Liver (tissue), 9 donors: ENCODE measurements around the gene IMMT. TPM values are rescaled to one million over a fixed set of nuclear protein-coding genes. Genes with fewer than 3 reads are reported as not detected.

ENCODE experiments used
- DNase-seq: peaks from one replicate; pipeline ENCODE4 v3.0.0-alpha.2; 2017; ENCODE audit warnings: low spot score
- H3K27ac ChIP-seq, 2 donors: one replicate each; pipeline ENCODE4 v1.7.0; 2013; ENCODE audit warnings: inconsistent platforms in 2 of 2, low read length in 2 of 2, control low read depth in 1 of 2, low read depth in 1 of 2, mild to moderate bottlenecking in 1 of 2
- H3K27me3 ChIP-seq, 4 donors: one replicate each; pipeline versions ENCODE4 v1.6.1 to v1.7.0; 2013; ENCODE audit warnings: low read length in 3 of 4, inconsistent platforms in 1 of 4, mild to moderate bottlenecking in 1 of 4, moderate library complexity in 1 of 4; ENCODE audit not compliant: control insufficient read depth in 4 of 4, insufficient read depth in 4 of 4
- H3K36me3 ChIP-seq, 4 donors: one replicate each; pipeline versions ENCODE4 v1.6.1 to v1.7.0; 2013; ENCODE audit warnings: low read length in 3 of 4, mild to moderate bottlenecking in 3 of 4, low read depth in 1 of 4, moderate library complexity in 1 of 4; ENCODE audit not compliant: control insufficient read depth in 4 of 4, insufficient read depth in 3 of 4
- H3K4me1 ChIP-seq, 4 donors: one replicate each; pipeline versions ENCODE4 v1.6.1 to v1.7.0; 2013; ENCODE audit warnings: low read length in 3 of 4, mild to moderate bottlenecking in 3 of 4, moderate library complexity in 1 of 4; ENCODE audit not compliant: control insufficient read depth in 4 of 4, insufficient read depth in 4 of 4
- H3K4me3 ChIP-seq, 3 donors: one replicate each; pipeline versions ENCODE4 v1.6.1 to v1.7.0; 2013; ENCODE audit warnings: low read length in 3 of 3, control low read depth in 1 of 3, low read depth in 1 of 3, mild to moderate bottlenecking in 1 of 3
- H3K9ac ChIP-seq, 2 donors: one replicate each; pipeline ENCODE4 v1.7.0; 2013; ENCODE audit warnings: low read length in 2 of 2, mild to moderate bottlenecking in 2 of 2, moderate library complexity in 2 of 2, control low read depth in 1 of 2, low read depth in 1 of 2
- H3K9me3 ChIP-seq, 4 donors: one replicate each; pipeline versions ENCODE4 v1.6.1 to v1.7.0; 2013; ENCODE audit warnings: low read length in 3 of 4; ENCODE audit not compliant: control insufficient read depth in 4 of 4
- EGR1 ChIP-seq, 2 donors: IDR thresholded peaks; 2 replicates each; pipeline ENCODE4 v1.6.1; 2016 to 2018; ENCODE audit warnings: antibody characterized with exemption in 2 of 2, low read depth in 2 of 2
- FOXA1 ChIP-seq: IDR thresholded peaks from 2 replicates; pipeline ENCODE4 v1.6.1; 2016; ENCODE audit warnings: antibody characterized with exemption
- FOXA2 ChIP-seq: IDR thresholded peaks from 2 replicates; pipeline ENCODE4 v1.6.1; 2016; ENCODE audit warnings: antibody characterized with exemption
- GABPA ChIP-seq, 2 donors: IDR thresholded peaks in 1 of 2; conservative IDR thresholded peaks in 1 of 2; 2 replicates each; pipeline ENCODE4 v1.6.1; 2016; ENCODE audit warnings: antibody characterized with exemption in 2 of 2, mild to moderate bottlenecking in 1 of 2, moderate library complexity in 1 of 2
- HNF4A ChIP-seq, 2 donors: conservative IDR thresholded peaks; 2 replicates each; pipeline ENCODE4 v1.6.1; 2016; ENCODE audit warnings: antibody characterized with exemption in 2 of 2, mild to moderate bottlenecking in 2 of 2
- HNF4G ChIP-seq: IDR thresholded peaks from 2 replicates; pipeline ENCODE4 v1.6.1; 2016; ENCODE audit warnings: antibody characterized with exemption
- JUND ChIP-seq, 2 donors: IDR thresholded peaks; 2 replicates each; pipeline ENCODE4 v1.6.1; 2016; ENCODE audit warnings: antibody characterized with exemption in 2 of 2
- NR2F2 ChIP-seq: IDR thresholded peaks from 2 replicates; pipeline ENCODE4 v1.6.1; 2016; ENCODE audit warnings: antibody characterized with exemption
- RXRA ChIP-seq, 2 donors: IDR thresholded peaks; 2 replicates each; pipeline ENCODE4 v1.6.1; 2017 to 2018; ENCODE audit warnings: antibody characterized with exemption in 2 of 2, mild to moderate bottlenecking in 1 of 2
- SP1 ChIP-seq: IDR thresholded peaks from 2 replicates; pipeline ENCODE4 v1.6.1; 2018; ENCODE audit warnings: antibody characterized with exemption, mild to moderate bottlenecking
- TAF1 ChIP-seq: conservative IDR thresholded peaks from 2 replicates; pipeline ENCODE4 v1.6.1; 2016; ENCODE audit warnings: antibody characterized with exemption, mild to moderate bottlenecking
- YY1 ChIP-seq: IDR thresholded peaks from 2 replicates; pipeline ENCODE4 v1.6.1; 2016; ENCODE audit warnings: antibody characterized with exemption, mild to moderate bottlenecking
- ZBTB33 ChIP-seq: IDR thresholded peaks from 2 replicates; pipeline ENCODE4 v1.6.1; 2016; ENCODE audit warnings: antibody characterized with exemption
- WGBS: extraction: QIAGEN DNeasy Blood & Tissue Kit; methylation state at CpG from one replicate; pipeline ENCODE4 v1.1.7; 2013; 5-methylcytosine and 5-hydroxymethylcytosine counted together
- polyA plus RNA-seq, 2 donors: library from polyadenylated mRNA; stranded (reverse) in 1 of 2; unstranded in 1 of 2; fragments of 200-250 nt in 1 of 2; fragments of >200 nt in 1 of 2; fragmentation: Nextera tagmentation in 1 of 2; extraction: Ambion mirVana in 1 of 2; gene quantifications; one replicate each; pipeline versions ENCODE4 v1.2.1 to v1.2.3, GENCODE V29; 2013 to 2015
- total RNA-seq, 2 donors: library from RNA; depleted of rRNA; stranded (reverse); fragments of >200 nt; gene quantifications; one replicate each; pipeline ENCODE4 v1.2.3, GENCODE V29; 2014
- TF ChIP-seq, protein P1 (sequence below): IDR thresholded peaks from 2 replicates; pipeline ENCODE4 v1.6.1; 2016; ENCODE audit warnings: antibody characterized with exemption, mild to moderate bottlenecking
- TF ChIP-seq, protein P2 (sequence below): fragments of 150-350 bp; IDR thresholded peaks from 2 replicates; pipeline ENCODE4 v1.5.1; 2017; ENCODE audit warnings: improper control_type of control experiment, low read depth, low read length; ENCODE audit not compliant: missing input control
- donor health status: healthy.
- donor health status: healthy.
- donor health status: healthy.
- donor health status: healthy.
- donor health status: healthy.

IMMT gene
- total and polyA plus RNA-seq, 4 donors: 38.3 to 49.1 (median 46.9) TPM

- TF ChIP-seq GABPA (IDR thresholded peaks at IDR 0.05 in 1 of 2, conservative IDR thresholded peaks at IDR 0.05 in 1 of 2): no peak
- TF ChIP-seq RXRA (IDR thresholded peaks at IDR 0.05): no peak
- no peak for TF ChIP-seq TAF1
These were observed 24.6 kb upstream of the IMMT start (continued) for GRCh38 chr2:86219896-86220295.

DNA sequence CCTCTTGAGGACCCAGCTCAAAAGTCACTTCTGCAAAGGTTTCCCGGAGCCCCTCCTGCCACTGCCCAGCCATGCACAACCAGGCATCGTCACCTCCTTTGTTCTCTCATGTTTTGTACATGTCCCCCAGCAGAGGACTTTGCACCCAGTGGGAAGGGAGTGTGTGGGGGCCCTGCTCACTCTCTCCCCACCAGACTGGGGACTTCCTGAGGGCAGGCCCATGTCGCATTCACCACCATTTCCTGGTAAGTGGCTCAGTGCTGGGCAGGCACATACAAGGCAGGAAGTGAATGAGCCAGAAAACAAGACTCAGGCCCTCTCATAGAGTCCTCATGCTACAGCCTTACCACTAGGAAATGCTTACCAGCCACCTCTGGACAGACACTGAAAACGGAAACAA is 22.9 kb upstream of the IMMT start:
- Histone ChIP-seq H3K4me3 (no peak overlapping the region), H3K9me3 (no peaks in the 10 kb centered on the region), H3K36me3 (no peaks in the 10 kb centered on the region), H3K27ac (no peak overlapping the region), H3K9ac (no peak overlapping the region), H3K27me3 (no peaks in the 10 kb centered on the region), H3K4me1 (peaks cover 0 to 9% (median 4%) of the 10 kb centered on the region in 4 donors)
- no peak for DNase-seq
- WGBS: 88% methylated on average over 4 of the region's 4 CpGs
- TF ChIP-seq, protein P1, sequence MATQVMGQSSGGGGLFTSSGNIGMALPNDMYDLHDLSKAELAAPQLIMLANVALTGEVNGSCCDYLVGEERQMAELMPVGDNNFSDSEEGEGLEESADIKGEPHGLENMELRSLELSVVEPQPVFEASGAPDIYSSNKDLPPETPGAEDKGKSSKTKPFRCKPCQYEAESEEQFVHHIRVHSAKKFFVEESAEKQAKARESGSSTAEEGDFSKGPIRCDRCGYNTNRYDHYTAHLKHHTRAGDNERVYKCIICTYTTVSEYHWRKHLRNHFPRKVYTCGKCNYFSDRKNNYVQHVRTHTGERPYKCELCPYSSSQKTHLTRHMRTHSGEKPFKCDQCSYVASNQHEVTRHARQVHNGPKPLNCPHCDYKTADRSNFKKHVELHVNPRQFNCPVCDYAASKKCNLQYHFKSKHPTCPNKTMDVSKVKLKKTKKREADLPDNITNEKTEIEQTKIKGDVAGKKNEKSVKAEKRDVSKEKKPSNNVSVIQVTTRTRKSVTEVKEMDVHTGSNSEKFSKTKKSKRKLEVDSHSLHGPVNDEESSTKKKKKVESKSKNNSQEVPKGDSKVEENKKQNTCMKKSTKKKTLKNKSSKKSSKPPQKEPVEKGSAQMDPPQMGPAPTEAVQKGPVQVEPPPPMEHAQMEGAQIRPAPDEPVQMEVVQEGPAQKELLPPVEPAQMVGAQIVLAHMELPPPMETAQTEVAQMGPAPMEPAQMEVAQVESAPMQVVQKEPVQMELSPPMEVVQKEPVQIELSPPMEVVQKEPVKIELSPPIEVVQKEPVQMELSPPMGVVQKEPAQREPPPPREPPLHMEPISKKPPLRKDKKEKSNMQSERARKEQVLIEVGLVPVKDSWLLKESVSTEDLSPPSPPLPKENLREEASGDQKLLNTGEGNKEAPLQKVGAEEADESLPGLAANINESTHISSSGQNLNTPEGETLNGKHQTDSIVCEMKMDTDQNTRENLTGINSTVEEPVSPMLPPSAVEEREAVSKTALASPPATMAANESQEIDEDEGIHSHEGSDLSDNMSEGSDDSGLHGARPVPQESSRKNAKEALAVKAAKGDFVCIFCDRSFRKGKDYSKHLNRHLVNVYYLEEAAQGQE: no peak
- TF ChIP-seq RXRA (IDR thresholded peaks at IDR 0.05) (no peak), SP1 (no peak)

- Histone ChIP-seq H3K4me1 (peaks cover 2 to 18% (median 11%) of the 10 kb centered on the region in 4 donors), H3K9ac (no peak overlapping the region), H3K4me3 (no peak overlapping the region), H3K27ac (no peak overlapping the region), H3K27me3 (no peaks in the 10 kb centered on the region), H3K36me3 (peaks cover 0 to 9% (median 2%) of the 10 kb centered on the region in 4 donors), H3K9me3 (no peaks in the 10 kb centered on the region)
- DNase-seq: no peak
- WGBS: 75% methylated on average over 13 of the region's 13 CpGs
- TF ChIP-seq HNF4G (no peak), NR2F2 (no peak), FOXA1 (no peak), YY1 (no peak), FOXA2 (no peak), RXRA (IDR thresholded peaks at IDR 0.05) (no peak), HNF4A (conservative IDR thresholded peaks at IDR 0.05) (no peak), ZBTB33 (no peak), JUND (IDR thresholded peaks at IDR 0.05) (no peak), EGR1 (IDR thresholded peaks at IDR 0.05; ENCODE audit: low read depth in 2 of 2) (no peak)
- TF ChIP-seq, protein P2, sequence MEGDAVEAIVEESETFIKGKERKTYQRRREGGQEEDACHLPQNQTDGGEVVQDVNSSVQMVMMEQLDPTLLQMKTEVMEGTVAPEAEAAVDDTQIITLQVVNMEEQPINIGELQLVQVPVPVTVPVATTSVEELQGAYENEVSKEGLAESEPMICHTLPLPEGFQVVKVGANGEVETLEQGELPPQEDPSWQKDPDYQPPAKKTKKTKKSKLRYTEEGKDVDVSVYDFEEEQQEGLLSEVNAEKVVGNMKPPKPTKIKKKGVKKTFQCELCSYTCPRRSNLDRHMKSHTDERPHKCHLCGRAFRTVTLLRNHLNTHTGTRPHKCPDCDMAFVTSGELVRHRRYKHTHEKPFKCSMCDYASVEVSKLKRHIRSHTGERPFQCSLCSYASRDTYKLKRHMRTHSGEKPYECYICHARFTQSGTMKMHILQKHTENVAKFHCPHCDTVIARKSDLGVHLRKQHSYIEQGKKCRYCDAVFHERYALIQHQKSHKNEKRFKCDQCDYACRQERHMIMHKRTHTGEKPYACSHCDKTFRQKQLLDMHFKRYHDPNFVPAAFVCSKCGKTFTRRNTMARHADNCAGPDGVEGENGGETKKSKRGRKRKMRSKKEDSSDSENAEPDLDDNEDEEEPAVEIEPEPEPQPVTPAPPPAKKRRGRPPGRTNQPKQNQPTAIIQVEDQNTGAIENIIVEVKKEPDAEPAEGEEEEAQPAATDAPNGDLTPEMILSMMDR: no peak
- TF ChIP-seq, protein P1: no peak
These were observed 21.6 kb upstream of the IMMT start for GRCh38 chr2:86216575-86217555.
